ENCODE measurements around the gene RAB23.

DNA sequence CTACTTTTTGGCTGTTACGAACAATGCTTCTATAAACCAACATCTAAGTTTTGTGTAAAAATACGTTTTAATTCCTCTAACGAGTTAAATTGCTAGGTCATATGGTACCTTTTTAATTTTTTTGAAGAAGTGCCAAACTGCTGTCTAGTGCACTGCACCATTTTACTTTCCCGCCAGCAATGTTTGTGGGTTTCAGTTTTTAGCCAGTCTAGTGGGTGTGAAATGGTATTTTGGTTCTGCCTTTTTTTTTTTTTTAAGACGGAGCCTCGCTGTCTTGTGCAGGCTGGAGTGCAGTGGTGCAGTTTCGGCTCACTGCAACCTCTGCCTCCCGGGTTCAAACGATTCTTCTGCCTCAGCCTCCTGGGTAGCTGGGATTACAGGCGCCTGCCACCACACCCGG, 84.1 kb downstream of the RAB23 start:
- TF ChIP-seq CTCF (IDR thresholded peaks at IDR 0.05; ENCODE audit: poor library complexity, severe bottlenecking) (no peak), EZH2 (IDR thresholded peaks at IDR 0.05; ENCODE audit: borderline replicate concordance, insufficient read depth, low read length, poor library complexity, severe bottlenecking) (no peak), REST (IDR thresholded peaks at IDR 0.05; ENCODE audit: borderline replicate concordance) (no peak), POLR2AphosphoS5 (IDR thresholded peaks at IDR 0.05) (no peak), RAD21 (conservative IDR thresholded peaks at IDR 0.05) (no peak), EP300 (conservative IDR thresholded peaks at IDR 0.05; ENCODE audit: poor library complexity, severe bottlenecking) (no peak), TAF1 (IDR thresholded peaks at IDR 0.05; ENCODE audit: low read depth) (no peak), MXI1 (conservative IDR thresholded peaks at IDR 0.05; ENCODE audit: poor library complexity, severe bottlenecking) (no peak)
